Endodermal cell (in vitro differentiated cells): ENCODE data around the gene ATP2B2. TPM values are rescaled to one million over a fixed set of nuclear protein-coding genes. Genes with fewer than 3 reads are reported as not detected.

Experiments
- DNase-seq: peaks from one replicate; pipeline ENCODE4 v3.0.0-alpha.2; 2017
- H3K27ac ChIP-seq: 2 replicates; pipeline ENCODE4 v1.5.1; 2013; ENCODE audit warnings: mild to moderate bottlenecking, low read depth, low read length, moderate library complexity
- H3K27me3 ChIP-seq: 2 replicates; pipeline ENCODE4 v1.6.1; 2013; ENCODE audit warnings: mild to moderate bottlenecking, low read length, moderate library complexity; ENCODE audit not compliant: insufficient read depth, control insufficient read depth, poor library complexity, severe bottlenecking
- H3K36me3 ChIP-seq: 2 replicates; pipeline ENCODE4 v1.7.0; 2013; ENCODE audit warnings: mild to moderate bottlenecking, low read length, moderate library complexity; ENCODE audit not compliant: control insufficient read depth, insufficient read depth
- H3K4me1 ChIP-seq: one replicate; pipeline ENCODE4 v1.7.0; 2013; ENCODE audit warnings: low read length; ENCODE audit not compliant: control insufficient read depth, insufficient read depth
- H3K4me3 ChIP-seq: 2 replicates; pipeline ENCODE4 v1.5.1; 2013; ENCODE audit warnings: mild to moderate bottlenecking, low read length, moderate library complexity
- H3K9ac ChIP-seq: 2 replicates; pipeline ENCODE4 v1.6.1; 2013; ENCODE audit warnings: mild to moderate bottlenecking, low read length, moderate library complexity; ENCODE audit not compliant: poor library complexity, severe bottlenecking; ENCODE audit errors: extremely low read depth
- H3K9me3 ChIP-seq: 2 replicates; pipeline ENCODE4 v1.6.1; 2013; ENCODE audit warnings: mild to moderate bottlenecking, low read length, moderate library complexity; ENCODE audit not compliant: control insufficient read depth
- H3K27ac Mint-ChIP-seq: 2 replicates; pipeline ENCODE4 v1.8.0; 2020; ENCODE audit warnings: mixed read lengths
- H3K27me3 Mint-ChIP-seq: 2 replicates; pipeline ENCODE4 v1.8.0; 2021; ENCODE audit warnings: mild to moderate bottlenecking, mixed read lengths; ENCODE audit not compliant: insufficient read depth
- H3K36me3 Mint-ChIP-seq: 2 replicates; pipeline ENCODE4 v1.8.0; 2020; ENCODE audit warnings: low read depth, mixed read lengths
- H3K4me1 Mint-ChIP-seq: 2 replicates; pipeline ENCODE4 v1.8.0; 2020; ENCODE audit warnings: mixed read lengths
- H3K4me3 Mint-ChIP-seq: 2 replicates; pipeline ENCODE4 v1.8.0; 2020; ENCODE audit warnings: mild to moderate bottlenecking, moderate library complexity, mixed read lengths
- H3K9me3 Mint-ChIP-seq: 2 replicates; pipeline ENCODE4 v1.8.0; 2020; ENCODE audit warnings: mild to moderate bottlenecking, mixed read lengths
- CTCF ChIP-seq: fragments of 200-600 bp; sonication (generic); conservative IDR thresholded peaks from 2 replicates; pipeline ENCODE4 v1.5.0; 2021; ENCODE audit warnings: antibody characterized with exemption, mild to moderate bottlenecking
- WGBS, 2 experiments: methylation state at CpG; one replicate each; pipeline versions ENCODE4 v1.1.5 to v1.1.7; 2013; ENCODE audit warnings: missing lambda C conversion rate in 2 of 2, mixed read lengths in 1 of 2; ENCODE audit not compliant: insufficient coverage in 1 of 2, insufficient read length in 1 of 2; 5-methylcytosine and 5-hydroxymethylcytosine counted together
- total RNA-seq, 2 donors: library from RNA; stranded (reverse); fragmentation: NEBNext Ultra II Directional in 1 of 2; extraction: Animal tissue kit (Norgen Biotek cat#: 25700) in 1 of 2; gene quantifications; 2 replicates in 1 of 2; 3 replicates in 1 of 2; pipeline ENCODE4 v1.2.1, GENCODE V29; 2021

ATP2B2 gene
- total RNA-seq, 2 donors from 2014 or later: 0.09 TPM; not detected in 1

DNA sequence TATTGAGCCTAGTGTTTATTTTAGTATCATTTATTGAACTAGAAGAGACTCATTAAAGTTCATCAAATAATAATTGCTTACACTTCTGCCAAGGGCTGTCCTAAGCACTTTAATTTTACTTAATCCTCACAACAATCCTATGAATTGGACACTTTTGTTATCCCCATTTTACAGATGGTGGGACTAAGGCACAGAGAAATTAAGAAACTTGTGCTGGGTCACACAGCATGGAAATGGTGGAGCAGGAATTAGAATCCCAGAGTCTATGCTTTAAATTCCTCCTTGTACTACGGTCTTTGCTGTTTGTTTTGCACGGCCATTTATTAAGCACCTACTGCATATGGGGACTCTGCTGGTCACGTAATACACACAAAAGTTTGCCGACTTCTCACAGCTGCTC, 7.9 kb downstream of the ATP2B2 start:
- no peaks in the 10 kb centered on the region for H3K36me3 ChIP-seq
- no peak for TF ChIP-seq CTCF
- Mint-ChIP-seq H3K36me3 (no peaks in the 10 kb centered on the region), H3K4me3 (no peak overlapping the region), H3K4me1 (peaks cover 3% of the 10 kb centered on the region), H3K27me3 (no peaks in the 10 kb centered on the region), H3K9me3 (no peaks in the 10 kb centered on the region), H3K27ac (no peak overlapping the region)
- H3K9me3 ChIP-seq: no peaks in the 10 kb centered on the region
- H3K4me1 ChIP-seq: no peaks in the 10 kb centered on the region
- H3K27ac ChIP-seq: no peak overlapping the region
- WGBS, 2 experiments: 81 to 82% methylated on average over 4 of the region's 4 CpGs
- DNase-seq: no peak
- H3K4me3 ChIP-seq: no peak overlapping the region
- H3K9ac ChIP-seq: no peak overlapping the region
- H3K27me3 ChIP-seq: no peaks in the 10 kb centered on the region

DNA sequence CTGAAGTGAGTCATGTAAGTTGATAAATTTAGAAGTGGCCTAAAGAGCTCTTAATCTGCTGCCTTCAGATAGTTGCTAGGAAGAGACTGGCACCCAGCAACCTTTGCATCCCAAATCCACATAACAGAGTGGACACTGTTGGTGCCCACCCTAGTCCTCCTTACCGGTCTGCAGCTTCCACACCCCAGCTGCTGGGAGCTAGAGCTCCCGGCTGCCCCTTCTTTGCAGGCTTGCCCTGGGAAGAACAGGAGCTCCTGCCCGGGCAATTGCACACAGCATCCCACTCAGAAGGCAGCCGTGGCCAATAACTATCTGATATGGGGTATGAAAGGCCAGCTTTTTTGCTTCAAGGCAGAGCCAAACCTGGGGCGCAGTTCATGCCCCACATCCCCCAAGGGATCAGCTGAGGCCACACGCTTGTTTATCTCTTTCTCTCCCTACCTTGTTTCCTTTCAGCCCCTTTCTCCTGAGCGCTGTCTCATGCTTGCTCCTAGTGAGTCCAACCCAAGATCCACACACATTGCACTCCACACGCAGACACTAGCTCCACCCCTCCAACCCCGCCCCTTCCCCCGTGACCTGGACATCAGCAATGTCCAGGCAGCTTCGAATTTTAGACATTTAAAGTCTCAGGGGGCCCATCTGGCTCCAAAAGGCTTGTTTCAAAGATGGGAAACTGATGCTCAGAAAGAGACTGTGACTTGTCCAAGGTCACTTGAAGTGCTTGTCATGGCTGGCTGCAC, 9.1 kb downstream of the ATP2B2 start:
- no peaks in the 10 kb centered on the region for H3K27me3 Mint-ChIP-seq
- WGBS, 2 experiments: 87 to 93% methylated on average over 3 to 11 of the region's 11 CpGs

GRCh38 chr3:10495614-10496013, 9.8 kb downstream of the ATP2B2 start:
- no peak overlapping the region for H3K9ac ChIP-seq
- Mint-ChIP-seq H3K36me3 (no peaks in the 10 kb centered on the region), H3K9me3 (no peaks in the 10 kb centered on the region), H3K4me3 (no peak overlapping the region), H3K27ac (no peak overlapping the region), H3K4me1 (peaks cover 3% of the 10 kb centered on the region), H3K27me3 (no peaks in the 10 kb centered on the region)
- H3K4me3 ChIP-seq: no peak overlapping the region
- no peaks in the 10 kb centered on the region for H3K27me3 ChIP-seq
- H3K9me3 ChIP-seq: no peaks in the 10 kb centered on the region
- DNase-seq: no peak
- H3K36me3 ChIP-seq: no peaks in the 10 kb centered on the region
- no peaks in the 10 kb centered on the region for H3K4me1 ChIP-seq
- no peak for TF ChIP-seq CTCF
- 70 to 83% methylated on average over 4 to 5 of the region's 5 CpGs for WGBS, 2 experiments
- H3K27ac ChIP-seq: no peak overlapping the region

More for the DNA sequence above, 9.1 kb downstream of the ATP2B2 start:
- H3K4me1 Mint-ChIP-seq: peaks cover 3% of the 10 kb centered on the region
- no peak for DNase-seq
- H3K9me3 Mint-ChIP-seq: no peaks in the 10 kb centered on the region
- H3K27me3 ChIP-seq: no peaks in the 10 kb centered on the region
- TF ChIP-seq CTCF: no peak
- H3K36me3 ChIP-seq: no peaks in the 10 kb centered on the region
- H3K4me1 ChIP-seq: no peaks in the 10 kb centered on the region
- H3K9me3 ChIP-seq: no peaks in the 10 kb centered on the region
- no peaks in the 10 kb centered on the region for H3K36me3 Mint-ChIP-seq
- H3K27ac ChIP-seq: no peak overlapping the region
- H3K9ac ChIP-seq: peak overlapping the region; percentile 6
- H3K4me3 ChIP-seq: no peak overlapping the region
- H3K27ac Mint-ChIP-seq: no peak overlapping the region
- H3K4me3 Mint-ChIP-seq: no peak overlapping the region
